Natural killer cell (primary cell): ENCODE data around the gene PARVG. TPM values are rescaled to one million over a fixed set of nuclear protein-coding genes. Genes with fewer than 3 reads are reported as not detected.

Source experiments
- ATAC-seq, 3 donors: fragments of 150-1000 bp in 2 of 3; fragments of 200-7000 bp in 1 of 3; cut with Tn5 transposase; 1 replicate in 1 of 3; 2 replicates in 2 of 3; pipeline ENCODE4 v1.10.0; 2021; ENCODE audit warnings: mild to moderate bottlenecking in 2 of 3, moderate library complexity in 2 of 3
- DNase-seq, 2 donors: peaks; one replicate each; pipeline versions ENCODE4 v3.0.0 to v3.0.0-alpha.2; 2013 to 2021; ENCODE audit warnings: mixed read lengths in 1 of 2
- H3K27ac ChIP-seq: one replicate; pipeline ENCODE4 v1.5.1; 2013; ENCODE audit warnings: mild to moderate bottlenecking, low read length
- H3K27me3 ChIP-seq: one replicate; pipeline ENCODE4 v1.6.1; 2013; ENCODE audit warnings: low read length; ENCODE audit not compliant: control insufficient read depth, insufficient read depth
- H3K36me3 ChIP-seq: one replicate; pipeline ENCODE4 v1.6.1; 2013; ENCODE audit warnings: low read length; ENCODE audit not compliant: control insufficient read depth, insufficient read depth
- H3K4me1 ChIP-seq: one replicate; pipeline ENCODE4 v1.6.1; 2013; ENCODE audit warnings: low read length; ENCODE audit not compliant: control insufficient read depth, insufficient read depth
- H3K4me3 ChIP-seq: one replicate; pipeline ENCODE4 v1.5.1; 2013; ENCODE audit warnings: low read length
- H3K9me3 ChIP-seq: one replicate; pipeline ENCODE4 v1.6.1; 2013; ENCODE audit warnings: low read length; ENCODE audit not compliant: control insufficient read depth, insufficient read depth
- H3K27ac Mint-ChIP-seq, 2 donors: one replicate each; pipeline ENCODE4 v1.8.0; 2022; ENCODE audit warnings: mild to moderate bottlenecking in 2 of 2, mixed read lengths in 2 of 2, moderate library complexity in 1 of 2
- H3K27me3 Mint-ChIP-seq, 2 donors: one replicate each; pipeline ENCODE4 v1.8.0; 2022; ENCODE audit warnings: low read depth in 2 of 2, mixed read lengths in 2 of 2
- H3K36me3 Mint-ChIP-seq: one replicate; pipeline ENCODE4 v1.8.0; 2022; ENCODE audit warnings: mixed read lengths
- H3K4me1 Mint-ChIP-seq, 2 donors: one replicate each; pipeline ENCODE4 v1.8.0; 2022; ENCODE audit warnings: mixed read lengths in 2 of 2
- H3K4me3 Mint-ChIP-seq: one replicate; pipeline ENCODE4 v1.8.0; 2022; ENCODE audit warnings: mild to moderate bottlenecking, moderate library complexity, mixed read lengths
- H3K9me3 Mint-ChIP-seq, 2 donors: one replicate each; pipeline ENCODE4 v1.8.0; 2022; ENCODE audit warnings: mixed read lengths in 2 of 2
- WGBS: methylation state at CpG from one replicate; pipeline ENCODE4 v1.1.7; 2013; ENCODE audit warnings: missing lambda C conversion rate; ENCODE audit not compliant: insufficient coverage; 5-methylcytosine and 5-hydroxymethylcytosine counted together
- intact Hi-C: fragments of 100-400 bp; cut with micrococcal nuclease; formaldehyde crosslinking; loops from one replicate; pipeline ENCODE4 v1.14.2; 2022
- total RNA-seq, 4 donors: library from RNA; stranded (reverse); fragments of 120-200 nt in 1 of 4; gene quantifications; one replicate each; pipeline versions ENCODE4 v1.2.3 to v1.2.4, GENCODE V29; 2013 to 2022
- TF ChIP-seq, protein P1 (sequence below): fragments of 200-600 bp; IDR thresholded peaks from one replicate; pipeline ENCODE4 v1.8.0; 2022; ENCODE audit warnings: antibody characterized with exemption

The PARVG gene
- total RNA-seq, 3 donors from 2014 or later (not counting 1 experiment from before 2014, with no cell fraction given) = 130 to 146 (median 131) TPM

DNA sequence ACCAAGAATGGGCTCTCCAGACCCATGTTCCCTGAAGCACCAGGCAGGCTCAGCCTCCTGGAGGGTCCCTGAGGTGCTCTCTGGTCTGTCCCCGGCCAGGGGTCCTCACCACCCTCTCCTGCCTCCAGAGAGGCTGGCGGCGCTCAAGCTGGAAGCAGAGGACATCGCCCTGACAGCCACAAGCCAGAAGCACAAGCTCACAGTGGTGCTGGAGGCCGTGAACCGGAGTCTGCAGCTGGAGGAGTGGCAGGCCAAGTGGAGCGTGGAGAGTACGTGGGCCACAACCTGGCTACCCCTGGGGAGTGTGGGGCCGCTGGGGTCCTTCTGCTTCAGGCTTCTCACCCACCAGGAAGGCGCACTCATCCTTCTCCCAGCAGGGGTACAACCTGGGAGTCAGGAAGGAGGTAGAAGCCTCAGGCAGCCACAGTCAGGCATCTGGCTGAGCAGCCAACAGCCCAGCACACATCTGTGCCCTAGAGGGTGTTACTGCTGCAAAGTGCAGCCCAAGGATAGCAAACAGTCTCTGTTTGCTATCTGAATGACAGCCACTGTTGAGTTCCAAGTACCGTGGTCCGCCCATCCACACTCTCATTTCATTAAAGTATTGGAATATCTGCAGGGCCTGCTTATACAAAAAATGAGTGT is 8.4 kb downstream of the PARVG start:
- no peak for DNase-seq
- no peak overlapping the region for H3K4me3 Mint-ChIP-seq
- intact Hi-C loops = no loop called here
- no peak overlapping the region for H3K27ac Mint-ChIP-seq
- no peaks in the 10 kb centered on the region for H3K9me3 Mint-ChIP-seq
- Histone ChIP-seq H3K36me3 (peaks cover 8% of the 10 kb centered on the region), H3K4me1 (peaks cover 35% of the 10 kb centered on the region), H3K4me3 (no peak overlapping the region), H3K9me3 (no peaks in the 10 kb centered on the region), H3K27me3 (no peaks in the 10 kb centered on the region), H3K27ac (no peak overlapping the region)
- no peak for ATAC-seq
- peaks cover 19 to 39% of the 10 kb centered on the region in 2 donors for H3K4me1 Mint-ChIP-seq
- no peaks in the 10 kb centered on the region for H3K36me3 Mint-ChIP-seq
- H3K27me3 Mint-ChIP-seq = no peaks in the 10 kb centered on the region
- TF ChIP-seq, protein P1, sequence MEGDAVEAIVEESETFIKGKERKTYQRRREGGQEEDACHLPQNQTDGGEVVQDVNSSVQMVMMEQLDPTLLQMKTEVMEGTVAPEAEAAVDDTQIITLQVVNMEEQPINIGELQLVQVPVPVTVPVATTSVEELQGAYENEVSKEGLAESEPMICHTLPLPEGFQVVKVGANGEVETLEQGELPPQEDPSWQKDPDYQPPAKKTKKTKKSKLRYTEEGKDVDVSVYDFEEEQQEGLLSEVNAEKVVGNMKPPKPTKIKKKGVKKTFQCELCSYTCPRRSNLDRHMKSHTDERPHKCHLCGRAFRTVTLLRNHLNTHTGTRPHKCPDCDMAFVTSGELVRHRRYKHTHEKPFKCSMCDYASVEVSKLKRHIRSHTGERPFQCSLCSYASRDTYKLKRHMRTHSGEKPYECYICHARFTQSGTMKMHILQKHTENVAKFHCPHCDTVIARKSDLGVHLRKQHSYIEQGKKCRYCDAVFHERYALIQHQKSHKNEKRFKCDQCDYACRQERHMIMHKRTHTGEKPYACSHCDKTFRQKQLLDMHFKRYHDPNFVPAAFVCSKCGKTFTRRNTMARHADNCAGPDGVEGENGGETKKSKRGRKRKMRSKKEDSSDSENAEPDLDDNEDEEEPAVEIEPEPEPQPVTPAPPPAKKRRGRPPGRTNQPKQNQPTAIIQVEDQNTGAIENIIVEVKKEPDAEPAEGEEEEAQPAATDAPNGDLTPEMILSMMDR = no peak
- WGBS = 88% methylated on average over 12 of the region's 12 CpGs

GRCh38 chr22:44190381-44190976 is 9.8 kb downstream of the PARVG start:
- Mint-ChIP-seq H3K4me1 (peaks cover 23 to 43% of the 10 kb centered on the region in 2 donors), H3K9me3 (no peaks in the 10 kb centered on the region), H3K4me3 (no peak overlapping the region), H3K27me3 (no peaks in the 10 kb centered on the region), H3K27ac (no peak overlapping the region), H3K36me3 (no peaks in the 10 kb centered on the region)
- no peak for DNase-seq
- H3K9me3 ChIP-seq = no peaks in the 10 kb centered on the region
- H3K4me1 ChIP-seq = peaks cover 35% of the 10 kb centered on the region
- ATAC-seq = no peak
- 90% methylated on average over 12 of the region's 12 CpGs for WGBS
- intact Hi-C loops = no loop called here
- H3K27ac ChIP-seq = no peak overlapping the region
- no peaks in the 10 kb centered on the region for H3K27me3 ChIP-seq
- no peak overlapping the region for H3K4me3 ChIP-seq
- TF ChIP-seq, protein P1 = no peak
- peaks cover 8% of the 10 kb centered on the region for H3K36me3 ChIP-seq

GRCh38 chr22:44191036-44191454 is 10.3 kb downstream of the PARVG start:
- TF ChIP-seq, protein P1 = no peak
- Mint-ChIP-seq H3K4me1 (peaks cover 23 to 43% of the 10 kb centered on the region in 2 donors), H3K27ac (no peak overlapping the region), H3K36me3 (no peaks in the 10 kb centered on the region), H3K4me3 (no peak overlapping the region), H3K27me3 (no peaks in the 10 kb centered on the region), H3K9me3 (no peaks in the 10 kb centered on the region)
- intact Hi-C loops = no loop called here
- DNase-seq = peak in 1 of 2 donors; percentile 39
- Histone ChIP-seq H3K36me3 (peaks cover 5% of the 10 kb centered on the region), H3K4me1 (peaks cover 35% of the 10 kb centered on the region), H3K27ac (no peak overlapping the region), H3K9me3 (no peaks in the 10 kb centered on the region), H3K27me3 (no peaks in the 10 kb centered on the region), H3K4me3 (no peak overlapping the region)
- no peak for ATAC-seq
- 39% methylated on average over 5 of the region's 9 CpGs for WGBS
